Suprapubic skin (tissue), 3 donors: ENCODE measurements around the gene RFX2.

ENCODE experiments used
- CTCF ChIP-seq, 2 donors: fragments of 200-600 bp in 1 of 2; fragments of 450-650 bp in 1 of 2; sonication (generic) in 1 of 2; IDR thresholded peaks; one replicate each; pipeline ENCODE4 v1.5.1; 2016 to 2019; ENCODE audit warnings: antibody characterized with exemption in 2 of 2, mild to moderate bottlenecking in 1 of 2, moderate library complexity in 1 of 2
- POLR2A ChIP-seq, 2 donors: fragments of 450-650 bp; IDR thresholded peaks; one replicate each; pipeline ENCODE4 v1.6.1; 2017; ENCODE audit warnings: antibody characterized with exemption in 2 of 2, mild to moderate bottlenecking in 2 of 2, moderate library complexity in 2 of 2

DNA sequence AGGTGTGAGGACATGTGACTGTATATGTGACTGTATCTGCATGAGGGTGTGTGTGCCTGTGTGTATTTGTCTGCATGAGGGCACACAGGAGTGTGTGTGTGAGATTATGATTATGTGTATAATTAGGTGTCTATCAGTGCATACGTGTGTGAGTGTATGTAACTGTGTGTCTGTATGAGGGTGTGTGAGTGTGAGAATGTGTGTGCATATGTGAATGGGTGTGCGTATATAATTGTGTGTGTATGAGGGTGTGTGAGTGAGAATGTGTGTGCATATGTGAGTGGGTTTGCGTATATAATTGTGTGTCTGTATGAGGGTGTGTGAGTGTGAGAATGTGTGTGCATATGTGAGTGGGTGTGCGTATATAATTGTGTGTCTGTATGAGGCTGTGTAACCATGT is 22.2 kb upstream of the RFX2 start:
- no peak for TF ChIP-seq POLR2A (IDR thresholded peaks at IDR 0.05)
- TF ChIP-seq CTCF (IDR thresholded peaks at IDR 0.05): no peak
